Measurements from ENCODE around the gene SECISBP2L. TPM values are rescaled to one million over a fixed set of nuclear protein-coding genes. Genes with fewer than 3 reads are reported as not detected.
A peak's percentile ranks its signal among the peaks of the same experiment; 100 is the strongest.

Gene SECISBP2L
- total and polyA plus RNA-seq, 11 donors: 8.8 to 52.4 (median 36.8) TPM

DNA sequence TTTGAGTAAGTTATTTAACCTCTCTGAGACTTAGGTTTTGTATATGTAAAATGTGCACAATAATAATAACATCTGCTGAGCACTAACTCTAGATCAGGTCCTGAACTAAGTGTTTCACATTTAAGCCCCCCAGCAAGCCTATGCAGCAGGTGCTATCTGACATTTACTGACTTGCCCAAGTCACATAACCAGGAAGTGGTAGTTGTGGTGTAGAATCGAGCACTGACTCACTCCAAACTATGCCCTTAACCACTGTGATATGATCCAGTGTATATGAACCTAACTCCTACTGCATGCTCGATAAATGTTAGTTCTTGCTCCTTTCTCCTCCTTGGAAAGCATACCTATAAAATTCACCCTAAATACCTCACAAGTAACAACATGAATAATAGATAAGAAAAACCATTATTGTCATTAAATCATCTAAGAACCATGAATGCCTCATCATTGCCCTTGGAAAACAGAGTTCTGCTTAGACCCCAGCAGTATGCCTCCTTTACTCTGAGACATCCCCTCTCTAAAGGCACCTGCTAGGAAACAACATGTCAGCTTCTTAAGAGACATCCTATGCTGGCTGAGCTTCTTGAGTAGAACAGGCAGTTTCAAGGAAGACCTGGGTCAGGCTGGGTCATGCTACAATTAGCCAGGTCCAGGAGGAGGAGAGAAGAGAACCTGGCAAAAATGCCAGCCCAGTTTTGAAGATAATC is 79.5 kb downstream of the SECISBP2L start:
- no peak for DNase-seq
- no peaks in the 10 kb centered on the region for H3K36me3 ChIP-seq
- no peak for TF ChIP-seq POLR2A (IDR thresholded peaks at IDR 0.05)
- TF ChIP-seq, protein P1, sequence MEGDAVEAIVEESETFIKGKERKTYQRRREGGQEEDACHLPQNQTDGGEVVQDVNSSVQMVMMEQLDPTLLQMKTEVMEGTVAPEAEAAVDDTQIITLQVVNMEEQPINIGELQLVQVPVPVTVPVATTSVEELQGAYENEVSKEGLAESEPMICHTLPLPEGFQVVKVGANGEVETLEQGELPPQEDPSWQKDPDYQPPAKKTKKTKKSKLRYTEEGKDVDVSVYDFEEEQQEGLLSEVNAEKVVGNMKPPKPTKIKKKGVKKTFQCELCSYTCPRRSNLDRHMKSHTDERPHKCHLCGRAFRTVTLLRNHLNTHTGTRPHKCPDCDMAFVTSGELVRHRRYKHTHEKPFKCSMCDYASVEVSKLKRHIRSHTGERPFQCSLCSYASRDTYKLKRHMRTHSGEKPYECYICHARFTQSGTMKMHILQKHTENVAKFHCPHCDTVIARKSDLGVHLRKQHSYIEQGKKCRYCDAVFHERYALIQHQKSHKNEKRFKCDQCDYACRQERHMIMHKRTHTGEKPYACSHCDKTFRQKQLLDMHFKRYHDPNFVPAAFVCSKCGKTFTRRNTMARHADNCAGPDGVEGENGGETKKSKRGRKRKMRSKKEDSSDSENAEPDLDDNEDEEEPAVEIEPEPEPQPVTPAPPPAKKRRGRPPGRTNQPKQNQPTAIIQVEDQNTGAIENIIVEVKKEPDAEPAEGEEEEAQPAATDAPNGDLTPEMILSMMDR (IDR thresholded peaks at IDR 0.05): no peak
- no peak for ATAC-seq
- no peak overlapping the region for H3K27ac ChIP-seq
- H3K27me3 ChIP-seq: peaks cover 0 to 12% (median 0%) of the 10 kb centered on the region in 9 donors
- WGBS, 4 donors: 75 to 87% (median 80%) methylated on average over 2 of the region's 2 CpGs
- no peak overlapping the region for H3K4me3 ChIP-seq
- peaks cover 0 to 25% (median 9%) of the 10 kb centered on the region in 12 donors for H3K4me1 ChIP-seq
- no peaks in the 10 kb centered on the region for H3K9me3 ChIP-seq
- intact Hi-C loops (cut with DNase I): loop anchor here in 1 of 10 donors (10.0 kb wide), 1 partner anchor 92 kb away; the partner anchor contains the start of gene EID1

- ATAC-seq (no peak), DNase-seq (no peak)
- no peak overlapping the region for H3K4me3 ChIP-seq
- H3K27me3 ChIP-seq: peaks cover 0 to 12% (median 0%) of the 10 kb centered on the region in 9 donors
- peaks cover 0 to 25% (median 9%) of the 10 kb centered on the region in 12 donors for H3K4me1 ChIP-seq
- intact Hi-C loops (cut with DNase I): loop anchor here in 1 of 10 donors (10.0 kb wide), 1 partner anchor 91 kb away; the partner anchor contains the start of gene EID1
- H3K36me3 ChIP-seq: no peaks in the 10 kb centered on the region
- H3K27ac ChIP-seq: no peak overlapping the region
- H3K9me3 ChIP-seq: no peaks in the 10 kb centered on the region
- TF ChIP-seq POLR2A (IDR thresholded peaks at IDR 0.05): no peak
- TF ChIP-seq, protein P1 (IDR thresholded peaks at IDR 0.05): no peak
These were observed 80.3 kb downstream of the SECISBP2L start for GRCh38 chr15:48965972-48966371.

GRCh38 chr15:48964898-48965297 is 81.3 kb downstream of the SECISBP2L start:
- Histone ChIP-seq H3K36me3 (no peaks in the 10 kb centered on the region), H3K4me1 (peaks cover 0 to 25% (median 9%) of the 10 kb centered on the region in 12 donors), H3K27me3 (peaks cover 0 to 12% (median 0%) of the 10 kb centered on the region in 9 donors), H3K9me3 (no peaks in the 10 kb centered on the region), H3K4me3 (no peak overlapping the region), H3K27ac (no peak overlapping the region)
- DNase-seq: no peak
- intact Hi-C loops (cut with DNase I): loop anchor here in 7 of 10 donors (5.0 to 10.0 kb wide), 3 partner anchors 88 to 103 kb away; partner anchors contain the start of gene EID1 (in 6 of the 7)
- no peak for TF ChIP-seq POLR2A (IDR thresholded peaks at IDR 0.05)
- TF ChIP-seq, protein P1 (IDR thresholded peaks at IDR 0.05): no peak
- no peak for ATAC-seq
- WGBS, 4 donors: 83 to 86% (median 84%) methylated on average over 2 of the region's 2 CpGs

GRCh38 chr15:48963524-48964113 is 82.6 kb downstream of the SECISBP2L start, which contains the start of gene SHC4:
SHC4 (minus strand) TSS chr15:48963919; CDS start chr15:48963015, 904 bp downstream.
- Histone ChIP-seq H3K36me3 (no peaks in the 10 kb centered on the region), H3K27ac (peak within 1 kb of the TSS in 6 of 12 donors; percentile 1 to 67 (median 40)), H3K9me3 (no peaks in the 10 kb centered on the region), H3K4me1 (peaks cover 0 to 25% (median 9%) of the 10 kb centered on the region in 12 donors), H3K27me3 (peaks cover 0 to 12% (median 0%) of the 10 kb centered on the region in 9 donors), H3K4me3 (peak within 1 kb of the TSS; percentile 18 to 71 (median 58))
- ATAC-seq (peak; percentile 73 to 89 (median 78)), DNase-seq (peak; percentile 56 to 72 (median 69))
- intact Hi-C loops (cut with DNase I): loop anchor here in 8 of 10 donors (2.0 to 10.0 kb wide), 4 partner anchors 85 to 101 kb away; partner anchors contain the start of gene EID1 (in 7 of the 8)
- TF ChIP-seq, protein P1 (IDR thresholded peaks at IDR 0.05): peak in 8 of 12 donors; percentile 11 to 49 (median 27)
- no peak for TF ChIP-seq POLR2A (IDR thresholded peaks at IDR 0.05)
- WGBS, 4 donors: 0 to 1% (median 0%) methylated on average over 16 of the region's 16 CpGs
